Measurements from ENCODE around the gene BHLHE23.
"Not testable (repeated sequence)": the region's sequence is repeated elsewhere in the genome, so short reads cannot be mapped to it uniquely, and the experiment has no call there.

DNA sequence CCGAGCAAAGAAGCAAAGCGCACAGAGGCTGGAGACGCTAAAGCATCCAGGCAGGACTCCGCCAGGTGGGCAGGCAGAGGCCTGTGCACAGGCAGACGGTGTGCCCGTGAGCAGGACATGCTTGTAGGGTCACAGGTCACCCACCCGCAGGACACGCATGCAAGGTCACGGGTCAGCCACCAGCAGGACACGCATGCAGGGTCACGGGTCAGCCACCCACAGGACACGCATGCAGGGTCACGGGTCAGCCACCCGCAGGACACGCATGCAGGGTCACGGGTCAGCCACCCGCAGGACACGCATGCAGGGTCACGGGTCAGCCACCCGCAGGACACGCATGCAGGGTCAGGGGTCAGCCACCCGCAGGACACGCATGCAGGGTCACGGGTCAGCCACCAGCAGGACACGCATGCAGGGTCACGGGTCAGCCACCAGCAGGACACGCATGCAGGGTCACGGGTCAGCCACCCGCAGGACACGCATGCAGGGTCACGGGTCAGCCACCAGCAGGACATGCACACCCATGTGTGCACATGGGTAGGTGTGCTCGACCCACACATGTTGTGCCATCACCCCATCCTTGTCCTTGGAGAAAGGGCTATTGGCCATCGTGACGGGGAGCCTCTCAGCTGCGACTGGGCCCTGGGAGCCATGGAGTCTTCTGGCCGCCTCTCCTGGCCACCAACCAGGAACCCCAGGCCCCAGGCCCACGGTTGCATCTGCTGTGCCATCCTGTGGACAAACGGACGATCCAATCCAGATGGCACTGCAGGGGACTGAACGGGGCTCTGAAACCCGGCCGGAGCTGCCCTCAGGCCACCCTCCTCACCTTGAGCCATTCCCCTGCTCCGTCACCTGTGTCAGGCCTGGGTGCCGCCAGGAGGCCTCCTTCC is 28.2 kb upstream of the BHLHE23 start:
- TF ChIP-seq, protein P1, sequence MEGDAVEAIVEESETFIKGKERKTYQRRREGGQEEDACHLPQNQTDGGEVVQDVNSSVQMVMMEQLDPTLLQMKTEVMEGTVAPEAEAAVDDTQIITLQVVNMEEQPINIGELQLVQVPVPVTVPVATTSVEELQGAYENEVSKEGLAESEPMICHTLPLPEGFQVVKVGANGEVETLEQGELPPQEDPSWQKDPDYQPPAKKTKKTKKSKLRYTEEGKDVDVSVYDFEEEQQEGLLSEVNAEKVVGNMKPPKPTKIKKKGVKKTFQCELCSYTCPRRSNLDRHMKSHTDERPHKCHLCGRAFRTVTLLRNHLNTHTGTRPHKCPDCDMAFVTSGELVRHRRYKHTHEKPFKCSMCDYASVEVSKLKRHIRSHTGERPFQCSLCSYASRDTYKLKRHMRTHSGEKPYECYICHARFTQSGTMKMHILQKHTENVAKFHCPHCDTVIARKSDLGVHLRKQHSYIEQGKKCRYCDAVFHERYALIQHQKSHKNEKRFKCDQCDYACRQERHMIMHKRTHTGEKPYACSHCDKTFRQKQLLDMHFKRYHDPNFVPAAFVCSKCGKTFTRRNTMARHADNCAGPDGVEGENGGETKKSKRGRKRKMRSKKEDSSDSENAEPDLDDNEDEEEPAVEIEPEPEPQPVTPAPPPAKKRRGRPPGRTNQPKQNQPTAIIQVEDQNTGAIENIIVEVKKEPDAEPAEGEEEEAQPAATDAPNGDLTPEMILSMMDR (IDR thresholded peaks at IDR 0.05; ENCODE audit: borderline replicate concordance, extremely low read depth, low read length, poor library complexity, severe bottlenecking): not testable (repeated sequence)
- TF ChIP-seq EZH2 (IDR thresholded peaks at IDR 0.05; ENCODE audit: borderline replicate concordance, low read depth, low read length, severe bottlenecking): not testable (repeated sequence)
